ENCODE results near the gene LAMP1.
"Not testable (repeated sequence)": the region's sequence is repeated elsewhere in the genome, so short reads cannot be mapped to it uniquely, and the experiment has no call there.

GRCh38 chr13:113371701-113372100 lies 74.7 kb downstream of the LAMP1 start:
- TF ChIP-seq EZH2phosphoT487 (IDR thresholded peaks at IDR 0.05; ENCODE audit: borderline replicate concordance, low read length); CTCF (IDR thresholded peaks at IDR 0.05; ENCODE audit: low read depth, low read length, poor library complexity, severe bottlenecking): not testable (repeated sequence)

All from DOHH2 (cell line).